H54 (cell line): ENCODE data around the gene CROCC.
"Not testable (repeated sequence)": the region's sequence is repeated elsewhere in the genome, so short reads cannot be mapped to it uniquely, and the experiment has no call there.

Experiments used
- DNase-seq: peaks from one replicate; pipeline ENCODE4 v3.0.0; 2011; ENCODE audit warnings: low spot score, mixed read lengths; ENCODE audit not compliant: insufficient read length
- FAIRE-seq: peaks from 3 replicates; lab custom pipeline; 2011; peaks lifted over from hg19 to GRCh38; lab: Jason Lieb, UNC
- POLR2A ChIP-seq: IDR thresholded peaks from 2 replicates; pipeline ENCODE4 v1.6.1; 2011; ENCODE audit warnings: low read depth, mild to moderate bottlenecking, low read length

Gene CROCC

GRCh38 chr1:16895233-16895597, 26.5 kb upstream of the CROCC start:
- not testable (repeated sequence) for DNase-seq, FAIRE-seq

GRCh38 chr1:16895598-16896315, 26.0 kb upstream of the CROCC start, which contains the start of gene RNU1-2:
Gene RNU1-2 (plus strand): TSS chr1:16895980.
- not testable (repeated sequence) for DNase-seq
- peak; percentile 97 for FAIRE-seq
- peak; percentile 65 for TF ChIP-seq POLR2A

DNA sequence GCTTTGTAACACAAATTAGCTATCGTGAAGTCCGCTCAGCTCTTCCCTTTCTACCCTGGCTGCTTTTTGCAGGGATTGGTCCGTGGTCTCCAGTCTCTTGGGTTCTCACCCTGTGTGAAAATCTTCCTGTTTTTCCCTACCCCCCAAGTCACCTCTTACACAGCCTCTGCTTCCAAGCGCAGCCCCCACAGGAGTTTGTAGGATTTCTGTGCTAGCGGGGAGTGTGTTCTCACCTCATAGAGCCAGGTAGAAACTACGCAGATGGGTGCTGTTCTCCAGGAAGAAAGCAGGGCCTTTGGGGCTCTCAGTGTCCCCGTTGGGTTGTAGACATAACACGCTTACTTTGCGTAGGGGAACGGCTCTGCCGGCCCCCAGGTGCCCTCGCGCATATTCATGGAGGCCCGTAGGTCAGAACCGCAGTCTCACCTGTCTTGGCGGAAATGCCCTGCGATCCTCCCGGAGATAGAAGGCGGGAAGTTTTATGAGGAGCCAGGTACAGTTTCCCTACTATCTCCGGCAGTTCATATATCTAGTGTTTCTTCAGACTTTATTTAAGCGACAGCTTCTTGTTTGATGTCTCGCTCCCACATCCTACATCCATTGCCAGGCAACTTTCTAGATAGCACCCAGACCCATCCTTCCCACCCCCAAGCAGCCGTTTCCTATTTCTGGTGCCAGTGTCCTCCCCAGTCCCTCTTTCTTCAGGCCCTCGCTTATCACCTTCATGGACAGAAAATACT, 25.2 kb upstream of the CROCC start:
- not testable (repeated sequence) for DNase-seq, FAIRE-seq
- TF ChIP-seq POLR2A: peak; percentile 34; the same call in 1 of the 2 replicates

- not testable (repeated sequence) for DNase-seq, FAIRE-seq
Measured at GRCh38 chr1:16897653-16898052, 24.1 kb upstream of the CROCC start.

- DNase-seq, FAIRE-seq: not testable (repeated sequence)
Measured at GRCh38 chr1:16898298-16898697, 23.4 kb upstream of the CROCC start.

- DNase-seq, FAIRE-seq: not testable (repeated sequence)
Measured at GRCh38 chr1:16899020-16899419, 22.7 kb upstream of the CROCC start.

DNA sequence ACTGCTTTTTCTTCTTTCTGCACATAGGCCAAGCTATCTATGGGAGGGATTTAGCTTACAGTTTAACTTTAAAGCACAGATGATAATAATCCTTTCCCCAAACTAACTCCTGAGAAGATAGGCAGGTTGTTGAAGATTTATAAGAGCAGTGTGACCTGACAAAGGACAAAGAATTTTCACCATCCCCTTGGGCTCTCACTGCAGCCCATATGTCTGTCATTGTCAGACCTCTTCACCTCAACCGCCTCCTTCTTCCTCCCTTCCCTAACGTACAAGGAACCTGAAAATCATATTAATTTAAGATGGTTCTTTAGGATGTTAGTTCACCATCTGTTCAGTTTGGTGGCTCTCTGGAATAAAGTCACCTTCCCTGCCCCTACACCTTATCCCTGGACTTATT, 21.0 kb upstream of the CROCC start:
- no peak for DNase-seq
- no peak for FAIRE-seq
- no peak for TF ChIP-seq POLR2A

- DNase-seq, FAIRE-seq: not testable (repeated sequence)
Measured at GRCh38 chr1:16901371-16901770, 20.4 kb upstream of the CROCC start.

GRCh38 chr1:16903054-16903453, 18.7 kb upstream of the CROCC start:
- DNase-seq: no peak
- FAIRE-seq: no peak
- TF ChIP-seq POLR2A: no peak

DNA sequence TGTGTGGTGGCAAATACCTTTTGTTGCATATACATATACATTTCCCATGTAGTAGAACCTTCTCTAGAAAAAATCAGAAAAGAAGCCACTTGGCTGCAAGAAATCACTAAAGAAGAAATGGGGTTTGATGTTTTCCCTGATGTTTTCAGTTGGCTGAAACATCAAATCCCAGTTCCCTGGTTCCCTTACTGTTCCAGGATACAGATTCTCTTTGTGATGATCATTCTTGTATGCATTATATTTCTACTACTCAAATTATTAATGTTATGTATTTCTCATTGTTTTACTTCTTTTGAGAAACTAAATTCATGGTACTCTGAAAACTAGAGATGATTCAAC, 18.3 kb upstream of the CROCC start:
- TF ChIP-seq POLR2A: no peak
- FAIRE-seq (no peak), DNase-seq (no peak)

DNA sequence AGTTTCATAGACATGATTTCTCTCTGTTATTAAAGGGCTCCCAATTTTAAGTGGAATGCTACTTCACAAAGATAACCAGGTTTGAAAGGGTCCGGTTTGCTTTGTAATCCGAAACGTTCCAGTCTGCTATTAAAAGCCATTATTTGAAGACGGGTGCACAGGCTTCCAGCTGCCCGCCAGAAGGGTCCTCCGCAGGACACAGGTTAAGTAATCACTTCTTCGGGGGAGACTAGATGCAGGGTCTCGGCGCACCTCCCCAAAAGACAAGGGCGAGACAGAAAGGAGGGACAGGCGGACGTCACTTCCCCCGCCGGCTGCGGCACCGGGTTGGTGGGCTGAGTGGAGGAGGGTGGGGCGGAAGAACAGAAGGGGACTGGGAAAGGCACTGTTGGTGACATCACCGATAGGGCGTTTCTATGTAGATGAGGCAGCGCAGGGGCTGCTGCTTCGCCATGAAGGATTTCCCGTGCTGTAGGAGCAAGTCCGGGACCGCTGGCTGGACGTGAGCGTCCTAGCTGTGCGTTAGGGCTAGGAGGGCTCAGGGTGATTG, 17.1 kb upstream of the CROCC start:
- FAIRE-seq: peak; percentile 90

GRCh38 chr1:16905110-16905867, 16.4 kb upstream of the CROCC start:
- FAIRE-seq (no peak), DNase-seq (peak; percentile 63)
- TF ChIP-seq POLR2A: peak; percentile 86

More for the DNA sequence above, 17.1 kb upstream of the CROCC start:
- peak; percentile 55 for TF ChIP-seq POLR2A
- peak; percentile 94 for DNase-seq

DNA sequence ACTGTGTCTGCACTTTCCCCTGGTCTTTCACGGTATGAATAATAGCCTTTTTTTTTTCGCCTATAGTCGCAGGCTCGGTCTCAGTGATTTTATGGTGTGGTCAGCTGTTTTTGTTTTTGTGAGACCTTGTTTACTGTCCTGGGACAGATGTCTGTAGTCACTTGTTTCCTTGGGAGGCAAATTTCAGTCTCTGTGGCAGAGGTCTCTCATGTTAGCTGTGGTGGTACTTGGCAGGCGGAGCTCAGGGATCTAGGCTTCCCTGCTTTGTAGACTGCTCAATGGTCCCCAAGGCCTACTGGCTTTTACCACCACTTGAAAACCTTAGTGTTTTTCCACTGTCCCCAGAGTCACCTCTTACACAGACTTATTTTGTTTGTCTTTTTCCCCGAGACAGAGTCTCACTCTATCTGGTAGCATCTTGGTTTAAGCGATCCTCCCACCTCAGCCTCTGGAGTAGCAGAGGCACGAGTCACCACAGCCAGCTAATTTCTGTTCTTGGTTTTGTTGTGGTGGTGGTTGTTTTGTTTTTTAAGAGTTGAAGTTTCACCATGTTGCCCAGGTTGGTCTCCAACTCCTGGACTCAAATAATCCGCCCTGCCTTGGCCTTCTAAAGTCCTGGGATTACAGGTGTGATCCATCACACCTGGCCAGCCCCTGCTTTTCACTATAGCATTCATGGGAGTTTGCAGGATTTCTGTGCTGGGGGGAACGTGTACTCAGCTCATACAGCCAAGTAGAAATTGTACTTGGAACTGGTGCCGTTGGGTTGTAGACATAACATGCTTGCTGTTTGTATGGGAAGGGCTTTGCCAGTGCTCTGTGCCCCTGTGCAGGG, 15.6 kb upstream of the CROCC start:
- DNase-seq (no peak), FAIRE-seq (no peak)
- TF ChIP-seq POLR2A: no peak
